ENCODE results near the gene DUSP18.
A peak's percentile ranks its signal among the peaks of the same experiment; 100 is the strongest.
"Not testable (repeated sequence)": the region's sequence is repeated elsewhere in the genome, so short reads cannot be mapped to it uniquely, and the experiment has no call there.

The DUSP18 gene

GRCh38 chr22:30636226-30637077 is 31.2 kb downstream of the DUSP18 start:
- DNase-seq, result no peak

DNA sequence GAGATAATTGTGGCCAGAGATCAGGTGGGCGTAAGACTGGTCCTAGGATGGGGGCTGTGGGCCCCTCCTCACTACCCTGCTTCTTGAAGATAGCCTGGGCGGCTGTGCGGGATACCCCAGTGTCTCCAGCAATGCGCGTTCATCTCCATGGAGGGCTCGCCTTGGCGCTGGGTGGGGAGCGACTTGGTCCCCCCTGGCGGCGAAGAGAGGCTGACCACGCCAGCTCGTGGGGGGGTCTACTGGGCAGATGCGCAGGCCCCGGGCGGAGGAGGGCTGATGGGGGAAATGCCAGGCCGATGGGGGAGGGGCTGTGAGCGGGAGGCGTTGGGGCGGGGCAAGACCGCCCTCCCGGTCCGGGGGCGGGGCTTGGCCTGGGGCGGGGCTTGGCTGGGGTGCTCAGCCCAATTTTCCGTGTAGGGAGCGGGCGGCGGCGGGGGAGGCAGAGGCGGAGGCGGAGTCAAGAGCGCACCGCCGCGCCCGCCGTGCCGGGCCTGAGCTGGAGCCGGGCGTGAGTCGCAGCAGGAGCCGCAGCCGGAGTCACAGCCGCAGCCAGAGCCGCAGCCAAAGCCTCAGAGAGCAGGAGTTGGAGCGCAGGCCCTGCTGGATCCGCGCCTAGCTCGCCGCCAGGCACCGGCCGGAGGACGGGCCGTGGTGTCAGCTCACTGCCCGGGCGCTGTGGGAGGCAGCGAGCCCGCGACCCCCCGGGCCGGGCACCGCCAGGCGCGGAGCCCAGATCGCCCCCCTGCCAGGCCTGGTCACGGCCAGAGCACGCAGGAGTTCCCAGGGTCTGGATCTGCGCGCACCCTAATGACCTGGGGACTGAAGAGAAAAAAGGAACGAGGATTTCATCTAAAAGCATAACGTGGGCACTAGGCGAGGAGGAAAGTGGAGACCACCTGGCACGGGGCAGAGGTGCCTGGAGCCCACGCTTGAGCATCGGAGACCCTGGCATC is 32.1 kb downstream of the DUSP18 start, which contains the start of gene SLC35E4:
Gene SLC35E4, plus strand, starts transcription at position 509 of the 953 bp plus-strand sequence. CDS start 670 bp downstream, outside the sequence.
- DNase-seq, result peak; percentile 95

DNA sequence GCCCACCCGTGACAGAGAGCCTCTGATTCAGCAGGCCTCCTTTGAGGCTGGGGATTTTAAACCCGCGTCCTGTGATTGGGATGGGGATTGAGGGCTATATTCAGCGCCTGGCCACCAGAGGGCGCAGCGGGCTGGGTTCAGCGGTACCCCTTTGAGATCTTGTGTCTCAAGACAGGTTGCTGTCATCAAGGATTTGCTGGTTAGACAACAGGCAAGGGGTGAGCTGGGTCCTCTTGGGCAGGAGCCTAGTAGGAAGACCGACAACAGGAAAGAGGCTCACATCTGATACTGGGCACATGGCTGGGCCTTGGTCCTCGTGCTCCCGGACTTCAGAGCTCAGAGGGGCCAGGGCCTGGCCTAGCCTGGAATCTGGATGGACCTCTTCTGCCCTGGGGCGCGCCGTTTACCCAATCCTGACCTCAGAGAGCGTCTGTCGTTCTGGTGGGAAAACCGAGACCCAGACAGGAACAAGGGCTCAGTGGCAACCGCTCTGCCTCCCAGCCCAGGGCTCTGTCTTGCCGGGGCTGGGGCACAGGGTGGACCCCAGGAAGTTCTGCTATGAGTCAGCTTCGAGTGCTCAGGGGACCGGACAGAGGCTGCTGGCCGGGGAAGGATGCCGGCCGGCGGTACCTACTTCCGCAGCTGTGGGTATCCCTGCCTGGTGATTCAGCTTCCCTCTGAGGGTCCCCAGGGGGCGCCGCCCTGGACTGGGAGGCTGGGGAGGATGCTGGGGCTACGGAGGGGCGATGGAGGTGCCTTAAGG is 33.0 kb downstream of the DUSP18 start:
- DNase-seq, result peak; percentile 90

- not testable (repeated sequence) for DNase-seq
Observed at GRCh38 chr22:30631469-30631868, 36.2 kb downstream of the DUSP18 start.

- no peak for DNase-seq
Observed at GRCh38 chr22:30628491-30628890, 39.2 kb downstream of the DUSP18 start.

DNA sequence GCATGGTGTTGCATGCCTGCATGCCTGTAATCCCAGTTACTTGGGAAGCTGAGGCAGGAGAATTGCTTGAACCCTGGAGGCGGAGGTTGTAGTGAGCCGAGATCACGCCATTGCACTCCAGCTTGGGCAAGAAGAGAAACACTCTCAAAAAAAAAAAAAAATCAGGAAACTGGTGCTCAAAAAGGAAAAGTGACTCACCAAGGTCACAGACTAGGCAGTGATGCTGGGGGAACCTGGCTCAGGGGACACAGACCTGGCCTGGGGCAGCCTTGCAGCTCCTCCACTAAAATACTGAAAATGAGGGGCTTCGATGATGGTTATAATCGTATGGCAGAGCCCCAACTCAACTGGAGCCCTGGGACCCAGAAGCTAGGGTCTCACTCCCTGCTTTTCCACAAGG is 40.2 kb downstream of the DUSP18 start:
- DNase-seq, result no peak

- DNase-seq, result no peak
Observed at GRCh38 chr22:30626413-30626812, 41.3 kb downstream of the DUSP18 start.

DNA sequence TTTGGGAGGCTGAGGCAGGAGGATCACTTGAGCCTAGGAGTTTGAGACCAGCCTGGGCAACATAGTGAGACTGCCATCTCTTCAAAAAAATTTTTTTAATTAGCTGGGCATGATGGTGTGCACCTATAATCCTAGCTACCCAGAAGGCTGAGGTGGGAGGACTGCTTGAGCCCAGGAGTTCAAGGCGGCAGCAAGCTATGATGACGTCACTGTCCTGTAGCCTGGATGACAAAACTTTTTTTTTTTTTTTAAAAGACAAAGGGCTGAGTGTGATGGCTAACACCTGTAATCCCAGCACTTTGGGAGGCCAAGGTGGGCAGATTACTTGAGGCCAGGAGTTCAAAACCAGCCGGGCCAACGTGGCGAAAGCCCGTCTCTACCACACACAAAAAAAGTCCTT is 47.8 kb downstream of the DUSP18 start:
- not testable (repeated sequence) for DNase-seq

DNA sequence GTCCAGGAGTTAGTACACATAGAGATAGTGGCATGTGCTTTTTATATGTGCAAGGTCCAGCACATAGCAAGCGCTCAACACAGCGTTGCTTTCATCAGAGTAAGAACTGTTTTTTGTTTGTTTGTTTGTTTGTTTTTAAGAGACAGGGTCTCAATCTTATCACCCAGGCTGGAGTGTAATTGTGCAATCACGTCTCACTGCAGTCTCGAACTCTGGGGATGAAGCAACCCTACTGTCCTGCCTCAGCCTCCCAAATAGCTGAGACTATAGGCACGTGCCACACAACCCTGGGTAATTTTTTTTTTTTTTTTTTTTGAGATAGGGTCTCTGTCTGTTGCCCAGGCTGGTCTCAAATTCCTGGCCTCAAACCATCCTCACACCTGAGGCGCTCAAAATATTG is 49.9 kb downstream of the DUSP18 start:
- no peak for DNase-seq

- no peak for DNase-seq
Observed at GRCh38 chr22:30615543-30615954, 52.1 kb downstream of the DUSP18 start.

- no peak for DNase-seq
Observed at GRCh38 chr22:30614879-30615278, 52.8 kb downstream of the DUSP18 start.

DNA sequence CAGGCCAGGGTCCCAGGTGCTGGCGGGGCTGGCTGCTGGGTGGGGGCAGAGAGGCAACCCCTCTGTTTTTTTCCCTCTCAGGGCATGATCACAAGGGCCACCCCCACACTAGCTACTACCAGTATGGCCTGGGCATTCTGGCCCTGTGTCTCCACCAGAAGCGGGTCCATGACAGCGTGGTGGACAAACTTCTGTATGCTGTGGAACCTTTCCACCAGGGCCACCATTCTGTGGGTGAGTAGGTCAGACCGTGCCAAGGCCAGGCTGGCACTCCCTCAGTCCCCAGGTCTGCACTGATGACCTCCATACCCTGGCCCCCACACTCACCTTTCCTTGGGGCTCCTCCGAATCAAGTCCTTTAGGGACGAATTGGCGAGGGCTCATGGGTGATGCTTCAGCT is 53.4 kb downstream of the DUSP18 start:
- no peak for DNase-seq

- DNase-seq, result no peak
Observed at GRCh38 chr22:30612789-30613188, 54.9 kb downstream of the DUSP18 start.

Data from CD4-positive, alpha-beta T cell treated with Interleukin-21 for 1 hour (primary cell).